GM18951 (cell line): ENCODE data around the gene IGSF23.
"Not testable (repeated sequence)": the region's sequence is repeated elsewhere in the genome, so short reads cannot be mapped to it uniquely, and the experiment has no call there.

Experiments
- POLR2A ChIP-seq: IDR thresholded peaks from 4 replicates; pipeline ENCODE4 v1.6.1; 2011; ENCODE audit warnings: mild to moderate bottlenecking; ENCODE audit not compliant: insufficient read length, insufficient read depth; ENCODE audit errors: extremely low read depth
- in situ Hi-C: fragments of 300-500 bp; cut with MboI; formaldehyde crosslinking; loops from one replicate; pipeline ENCODE4 v1.12.0; 2022; ENCODE audit warnings: low sequenced_read_pairs, mixed read lengths, inconsistent platforms; ENCODE audit not compliant: unreplicated experiment

Gene IGSF23

GRCh38 chr19:44576843-44577565 is 36.4 kb upstream of the IGSF23 start:
- in situ Hi-C loops, result no loop called here

GRCh38 chr19:44577566-44577874 is 35.8 kb upstream of the IGSF23 start:
- in situ Hi-C loops, result no loop called here
- TF ChIP-seq POLR2A, result no peak

More at GRCh38 chr19:44576843-44577565, 36.4 kb upstream of the IGSF23 start:
- no peak for TF ChIP-seq POLR2A

GRCh38 chr19:44579663-44580365 is 33.5 kb upstream of the IGSF23 start:
- TF ChIP-seq POLR2A, result no peak

GRCh38 chr19:44580366-44580895 is 32.9 kb upstream of the IGSF23 start:
- in situ Hi-C loops, result no loop called here
- TF ChIP-seq POLR2A, result no peak

More at GRCh38 chr19:44579663-44580365, 33.5 kb upstream of the IGSF23 start:
- in situ Hi-C loops, result no loop called here

- in situ Hi-C loops, result no loop called here
- TF ChIP-seq POLR2A, result no peak
Observed at GRCh38 chr19:44581288-44581687, 32.1 kb upstream of the IGSF23 start.

- no peak for TF ChIP-seq POLR2A
- in situ Hi-C loops, result no loop called here
Observed at GRCh38 chr19:44582581-44583265, 30.6 kb upstream of the IGSF23 start.

- in situ Hi-C loops, result no loop called here
- no peak for TF ChIP-seq POLR2A
Observed at GRCh38 chr19:44585371-44586133, 27.8 kb upstream of the IGSF23 start.

GRCh38 chr19:44587963-44588770 is 25.2 kb upstream of the IGSF23 start:
- no peak for TF ChIP-seq POLR2A
- in situ Hi-C loops, result no loop called here

- TF ChIP-seq POLR2A, result no peak
- in situ Hi-C loops, result no loop called here
Observed at GRCh38 chr19:44588771-44589112, 24.6 kb upstream of the IGSF23 start.

- in situ Hi-C loops, result no loop called here
Observed at GRCh38 chr19:44590245-44591059, 22.9 kb upstream of the IGSF23 start.

GRCh38 chr19:44591340-44591993 is 21.9 kb upstream of the IGSF23 start:
- in situ Hi-C loops, result not testable (repeated sequence)

More at GRCh38 chr19:44590245-44591059, 22.9 kb upstream of the IGSF23 start:
- TF ChIP-seq POLR2A, result no peak
